Stimulated activated CD4-positive, alpha-beta T cell treated with anti-CD3 and anti-CD28 coated beads, TNF-alpha, amount 100 ng/mL, for 24 hours (primary cell): ENCODE results near the gene ATG101.

Source experiments
- DNase-seq, 3 experiments: peaks; one replicate each; pipeline ENCODE4 v3.0.0-alpha.2; 2020; ENCODE audit warnings: low read depth in 3 of 3

ATG101 gene

DNA sequence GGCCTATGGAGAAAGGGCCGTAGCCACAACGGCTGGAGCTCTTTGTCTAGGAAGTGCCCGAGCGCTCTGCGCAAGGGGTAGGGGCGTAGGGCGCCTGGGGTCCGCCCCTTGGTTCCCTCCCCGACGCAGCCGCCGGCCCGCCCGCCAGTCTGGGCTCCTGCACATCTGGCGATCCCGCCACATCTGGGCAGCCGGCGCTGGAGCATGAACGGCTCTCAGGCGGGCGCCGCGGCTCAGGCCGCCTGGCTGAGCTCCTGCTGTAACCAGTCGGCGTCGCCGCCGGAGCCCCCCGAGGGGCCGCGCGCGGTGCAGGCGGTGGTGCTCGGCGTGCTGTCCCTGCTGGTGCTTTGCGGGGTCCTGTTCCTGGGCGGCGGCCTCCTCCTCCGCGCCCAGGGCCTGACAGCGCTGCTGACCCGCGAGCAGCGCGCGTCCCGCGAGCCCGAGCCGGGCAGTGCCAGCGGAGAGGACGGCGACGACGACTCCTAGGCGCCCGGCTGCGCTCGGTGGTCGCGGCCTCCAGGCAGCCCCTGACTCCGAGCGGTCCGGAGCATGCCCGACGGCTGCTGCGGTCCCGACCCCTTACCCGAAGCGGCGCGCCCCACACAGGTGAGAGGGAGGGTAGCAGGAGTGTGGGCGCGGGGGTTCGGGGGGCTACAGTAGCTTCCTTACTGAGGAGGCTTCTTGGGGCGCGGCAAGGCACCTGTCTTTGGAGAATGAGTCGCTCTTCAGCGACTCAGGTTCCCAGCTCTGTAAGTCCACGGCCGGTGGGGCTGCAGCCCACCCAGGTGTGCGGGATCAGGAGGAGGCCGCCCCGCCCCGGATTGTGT, 10.0 kb downstream of the ATG101 start, which contains the start of gene SMIM41:
SMIM41 (plus strand) TSS at position 129 of the 827 bp plus-strand sequence; CDS start at position 205, 76 bp downstream.
- no peak for DNase-seq

DNA sequence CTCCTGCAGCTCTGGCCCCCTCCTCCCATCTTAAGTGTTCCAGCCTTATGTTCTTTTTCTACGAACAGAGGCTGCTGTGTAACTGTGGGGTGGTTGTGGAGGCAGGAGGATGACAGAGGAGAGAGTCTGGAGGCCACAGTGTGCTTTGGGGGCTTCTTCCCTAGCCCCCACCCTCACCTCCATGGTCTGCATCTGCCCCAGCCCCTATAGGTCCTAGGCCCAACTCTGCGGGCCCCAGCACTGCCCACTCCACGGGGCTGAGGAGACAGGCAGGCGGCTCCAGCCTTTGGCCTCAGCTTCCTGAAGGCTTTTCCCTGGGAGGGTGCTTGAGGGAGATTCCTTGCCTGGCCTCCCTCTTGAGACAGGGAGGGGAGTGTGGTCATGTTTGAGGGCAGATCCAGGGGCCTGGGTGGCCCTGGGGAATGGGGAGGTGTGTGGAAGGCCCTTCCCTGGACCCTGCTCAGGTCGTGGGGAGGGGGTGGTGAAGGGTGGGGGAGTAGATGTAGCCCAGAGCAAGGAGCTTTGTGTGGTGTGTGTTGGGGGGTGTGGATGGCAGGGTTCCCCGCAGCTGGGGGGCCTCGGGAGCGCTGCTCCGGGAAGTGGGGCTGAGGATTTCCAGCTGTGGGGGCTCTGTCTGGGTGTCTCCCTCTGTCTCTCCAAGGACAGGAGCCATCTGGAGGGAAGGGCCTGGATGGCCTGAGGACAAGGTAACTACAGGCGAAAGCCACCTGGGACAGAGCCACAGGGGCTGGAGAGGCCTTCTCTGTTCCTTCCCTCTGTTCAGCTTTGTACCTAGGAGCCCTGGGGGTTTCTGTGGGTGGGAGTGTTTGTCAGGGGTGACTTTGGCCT, 10.8 kb downstream of the ATG101 start:
- DNase-seq: no peak

DNA sequence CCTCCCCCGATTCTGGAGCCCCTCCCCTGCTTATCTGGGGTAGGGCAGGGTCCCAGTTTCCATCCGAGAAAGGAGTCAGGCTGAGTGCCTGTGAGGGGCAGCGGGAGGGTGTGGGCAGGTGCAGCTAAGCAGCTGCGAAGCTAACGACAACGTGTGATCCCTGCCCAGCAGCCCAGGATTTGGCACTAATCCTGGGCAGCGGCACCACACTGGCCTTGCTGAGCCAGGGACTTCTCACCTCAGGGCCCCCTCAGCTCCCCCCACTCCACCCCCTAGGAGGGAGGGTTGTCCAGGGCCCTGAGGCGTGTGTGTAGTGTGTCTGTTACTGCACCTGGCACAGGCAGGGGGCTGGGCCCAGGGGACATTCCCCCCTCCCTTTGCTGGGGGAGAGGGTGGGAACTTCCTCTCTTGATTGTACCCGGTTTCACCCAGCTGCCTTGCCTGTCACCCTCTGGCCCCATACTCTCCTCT, 11.5 kb downstream of the ATG101 start:
- no peak for DNase-seq

DNA sequence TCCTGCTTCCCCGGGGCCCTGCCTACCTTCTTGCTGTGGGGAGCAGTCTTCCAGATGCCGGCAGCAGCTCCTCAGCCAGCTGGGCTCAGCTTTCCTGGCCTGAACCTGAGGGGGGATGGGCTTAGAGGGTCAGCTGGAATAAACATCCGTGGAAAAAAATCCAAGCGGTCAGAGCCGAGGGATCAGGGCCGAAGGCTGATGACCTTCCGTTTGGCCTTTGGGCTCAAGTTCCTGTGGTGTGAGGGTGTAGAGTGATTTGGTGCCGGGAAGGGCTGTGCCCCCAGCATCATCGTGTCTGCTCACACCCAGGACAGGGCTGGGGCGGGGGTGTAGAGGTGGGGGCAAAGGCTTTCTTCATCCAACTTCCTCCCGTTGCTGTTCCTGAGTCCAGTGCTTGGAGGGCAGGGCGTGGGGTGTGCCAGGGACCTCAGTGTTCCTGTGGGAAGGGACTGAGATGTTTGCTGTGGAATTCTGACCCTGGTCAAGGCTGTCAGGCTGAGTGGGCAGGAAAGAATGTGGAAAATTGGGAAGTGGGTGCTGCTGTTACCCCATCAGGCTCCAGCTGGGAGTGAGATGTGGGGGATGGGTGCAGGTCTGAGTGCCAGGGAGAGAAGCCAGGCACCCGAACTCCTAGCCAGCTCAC, 12.4 kb downstream of the ATG101 start:
- DNase-seq: no peak

DNA sequence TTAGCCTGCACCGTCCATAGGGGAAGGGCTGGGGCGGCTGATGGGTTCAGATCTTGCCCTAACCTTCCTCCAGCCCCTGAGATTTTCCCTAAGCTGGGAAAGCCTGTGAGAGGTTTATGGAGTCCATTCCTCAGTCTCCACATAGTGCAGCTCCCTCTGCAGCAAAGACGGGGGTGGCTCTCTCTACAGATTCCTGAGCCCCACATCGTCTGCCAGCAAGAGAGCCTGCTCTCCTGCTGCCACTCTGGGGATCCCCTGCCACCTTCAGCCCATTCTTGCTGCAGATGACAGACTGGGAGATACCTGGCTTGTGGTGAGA, 12.8 kb downstream of the ATG101 start:
- no peak for DNase-seq

DNA sequence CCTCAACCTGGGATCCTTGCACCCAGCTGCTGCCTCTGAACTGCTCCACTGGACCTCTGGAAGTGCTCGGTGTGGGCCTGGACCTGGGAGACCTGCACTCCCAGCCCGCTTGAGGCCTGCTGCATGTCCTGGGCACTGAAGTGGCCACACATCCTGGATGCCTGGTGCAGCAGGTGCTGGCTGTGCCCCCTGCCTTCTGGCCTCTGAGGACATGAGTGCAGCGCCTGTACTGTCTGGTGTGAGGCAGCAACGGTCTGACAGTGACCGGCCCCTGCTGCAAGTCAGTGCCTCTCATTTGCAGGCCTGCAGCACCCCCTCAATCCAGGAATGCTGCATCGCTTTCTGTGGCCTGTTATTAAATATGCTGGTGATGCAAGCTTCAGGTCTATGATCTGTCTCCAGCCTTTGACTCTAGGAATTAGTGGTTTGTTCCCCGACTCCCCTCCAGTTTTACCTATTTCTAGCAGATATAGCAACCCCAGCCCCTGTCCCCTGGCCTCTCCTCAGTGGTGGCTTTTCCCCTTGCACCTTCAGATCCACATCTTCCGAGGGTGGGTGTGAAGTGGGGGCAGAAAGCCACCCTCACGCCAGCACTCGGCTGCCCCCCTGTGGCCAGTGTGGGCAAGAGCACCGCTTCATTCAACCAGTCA, 13.3 kb downstream of the ATG101 start:
- DNase-seq: peak; percentile 36 to 61 (median 40)

DNA sequence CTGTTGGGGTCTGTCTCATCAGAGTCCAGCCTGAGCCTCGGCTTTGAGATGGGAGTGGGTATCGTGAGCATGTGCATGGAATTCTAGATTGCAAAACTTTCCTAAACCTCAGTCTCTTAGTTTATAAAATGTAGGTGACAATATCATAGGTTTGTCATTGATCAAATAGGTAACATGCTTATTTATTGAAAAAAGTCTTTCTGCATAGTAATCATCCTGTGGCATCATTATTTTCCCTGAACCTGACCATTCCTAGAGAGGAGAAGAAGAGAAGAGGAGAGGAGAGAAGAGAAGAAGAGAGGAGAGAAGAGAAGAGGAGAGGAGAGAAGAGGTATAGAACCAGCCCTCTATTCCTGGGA, 13.8 kb downstream of the ATG101 start:
- DNase-seq: no peak

DNA sequence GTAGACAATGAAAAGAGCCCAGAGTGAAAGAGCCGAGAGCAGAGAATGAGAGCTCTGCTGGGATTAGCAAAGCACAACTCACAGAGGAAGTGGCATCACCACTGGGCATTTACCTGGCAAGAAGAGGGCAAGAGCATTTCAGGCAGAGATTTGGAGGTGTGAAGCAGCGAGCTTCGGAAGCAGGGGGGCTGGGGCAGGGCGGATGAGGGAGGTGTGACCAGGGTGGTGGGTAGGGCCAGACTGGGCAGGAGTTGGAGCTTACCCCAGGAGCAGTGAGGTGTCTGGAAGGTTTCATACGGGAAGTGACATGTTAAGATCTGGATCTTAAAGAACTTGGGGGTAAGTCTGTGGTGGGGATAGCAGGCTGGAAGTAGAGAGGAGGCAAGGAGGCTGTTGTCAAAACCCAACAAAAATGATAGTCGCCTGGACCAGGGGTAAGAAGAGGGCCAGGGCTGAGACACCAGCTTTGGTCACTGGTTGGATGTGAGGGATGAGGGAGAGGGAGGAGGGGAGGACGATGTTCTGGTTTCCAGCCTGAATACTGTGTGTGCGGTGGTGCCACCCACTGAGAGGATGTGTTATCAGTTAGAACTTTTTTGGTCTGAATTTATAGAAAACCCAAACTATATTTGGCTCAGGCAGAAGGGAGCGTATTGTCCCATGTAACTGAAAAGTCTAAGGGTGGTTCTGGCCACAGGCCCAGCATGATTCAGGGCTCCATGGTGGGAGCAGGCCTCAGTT, 14.9 kb downstream of the ATG101 start:
- no peak for DNase-seq

DNA sequence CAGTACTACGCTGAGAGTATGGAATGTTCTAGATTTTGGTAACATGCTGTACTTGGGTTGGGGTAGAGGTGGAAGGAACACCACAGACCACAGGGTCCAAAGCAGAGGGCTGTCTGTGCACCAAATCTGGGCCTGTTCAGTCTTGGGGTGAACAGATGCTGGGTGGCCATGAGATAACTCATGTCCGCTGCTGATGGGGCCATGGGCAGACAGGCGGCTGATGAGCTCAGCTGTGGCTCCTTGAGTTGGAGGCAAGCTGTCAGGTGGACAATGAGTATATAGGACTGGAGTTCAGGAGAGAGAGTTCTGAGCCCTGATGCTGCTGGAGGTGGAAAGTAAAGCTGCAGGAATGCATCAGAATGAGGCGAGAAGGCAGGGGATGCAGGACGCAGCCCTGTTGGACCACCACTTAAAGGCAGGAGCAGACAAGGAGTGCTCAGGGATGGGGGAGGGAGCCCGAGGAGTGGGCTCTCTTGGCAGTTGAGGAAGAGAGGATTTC, 16.0 kb downstream of the ATG101 start:
- DNase-seq: no peak

DNA sequence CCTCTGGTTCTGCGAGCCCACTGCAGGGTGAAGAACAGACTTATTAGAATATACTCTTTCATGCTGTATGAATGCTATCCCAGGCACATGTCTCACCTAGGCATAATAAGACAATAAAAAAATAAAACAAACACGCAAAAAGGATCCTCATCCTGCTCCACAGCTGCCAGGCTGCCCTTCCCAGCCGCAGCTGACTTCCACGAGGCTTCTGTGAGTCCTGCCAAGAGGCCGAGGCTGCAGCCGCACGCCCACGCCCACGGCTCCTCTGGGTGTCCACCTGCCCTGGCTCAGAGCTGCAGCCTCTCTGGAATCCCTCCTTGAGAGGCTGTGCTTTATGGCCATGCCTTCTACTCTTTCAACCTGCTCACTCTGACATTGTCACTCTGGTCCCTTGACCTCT, 16.6 kb downstream of the ATG101 start:
- DNase-seq: no peak

DNA sequence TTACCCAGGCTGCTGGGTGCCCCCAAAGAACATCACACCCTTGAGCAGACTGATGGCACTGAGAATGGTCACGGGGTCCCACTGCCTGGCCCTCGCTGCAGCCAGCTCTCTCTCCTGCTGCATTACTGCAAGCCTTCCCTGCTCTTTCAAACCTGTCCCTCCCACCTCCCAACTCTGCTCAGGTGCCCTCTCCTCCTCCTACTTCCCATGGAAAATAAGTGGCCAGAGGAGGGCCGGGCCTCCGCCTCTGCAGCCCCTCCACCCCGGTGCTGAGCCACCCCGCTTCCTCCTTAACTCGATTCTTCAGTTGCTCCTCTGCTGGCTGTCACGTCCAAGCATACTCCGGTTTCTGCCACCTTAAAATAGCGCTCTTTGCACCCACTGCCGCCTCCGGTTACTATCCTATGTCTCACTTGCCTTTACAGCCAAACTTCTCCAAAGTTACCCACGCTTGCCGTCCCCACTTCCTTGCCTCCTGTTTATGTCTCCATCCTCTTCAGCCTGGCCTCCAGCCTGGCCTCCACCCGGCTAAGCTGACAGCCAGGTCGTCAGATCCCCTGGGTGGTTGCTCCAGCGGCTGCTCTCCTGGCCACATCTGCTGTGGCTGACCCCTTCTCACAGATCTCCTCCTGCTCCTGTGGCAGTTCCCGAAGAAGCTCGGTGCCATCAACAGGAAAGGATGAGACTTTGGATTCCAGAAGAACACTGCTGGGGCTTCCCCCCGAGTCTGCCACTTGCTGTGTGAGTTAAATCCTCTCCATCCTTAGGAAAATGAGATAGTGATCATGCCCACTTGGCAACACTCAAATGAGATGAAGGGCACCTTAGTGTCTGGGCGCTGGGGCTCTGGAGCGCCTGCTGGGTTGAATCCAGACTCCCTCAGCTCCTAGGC, 17.4 kb downstream of the ATG101 start:
- DNase-seq: no peak

DNA sequence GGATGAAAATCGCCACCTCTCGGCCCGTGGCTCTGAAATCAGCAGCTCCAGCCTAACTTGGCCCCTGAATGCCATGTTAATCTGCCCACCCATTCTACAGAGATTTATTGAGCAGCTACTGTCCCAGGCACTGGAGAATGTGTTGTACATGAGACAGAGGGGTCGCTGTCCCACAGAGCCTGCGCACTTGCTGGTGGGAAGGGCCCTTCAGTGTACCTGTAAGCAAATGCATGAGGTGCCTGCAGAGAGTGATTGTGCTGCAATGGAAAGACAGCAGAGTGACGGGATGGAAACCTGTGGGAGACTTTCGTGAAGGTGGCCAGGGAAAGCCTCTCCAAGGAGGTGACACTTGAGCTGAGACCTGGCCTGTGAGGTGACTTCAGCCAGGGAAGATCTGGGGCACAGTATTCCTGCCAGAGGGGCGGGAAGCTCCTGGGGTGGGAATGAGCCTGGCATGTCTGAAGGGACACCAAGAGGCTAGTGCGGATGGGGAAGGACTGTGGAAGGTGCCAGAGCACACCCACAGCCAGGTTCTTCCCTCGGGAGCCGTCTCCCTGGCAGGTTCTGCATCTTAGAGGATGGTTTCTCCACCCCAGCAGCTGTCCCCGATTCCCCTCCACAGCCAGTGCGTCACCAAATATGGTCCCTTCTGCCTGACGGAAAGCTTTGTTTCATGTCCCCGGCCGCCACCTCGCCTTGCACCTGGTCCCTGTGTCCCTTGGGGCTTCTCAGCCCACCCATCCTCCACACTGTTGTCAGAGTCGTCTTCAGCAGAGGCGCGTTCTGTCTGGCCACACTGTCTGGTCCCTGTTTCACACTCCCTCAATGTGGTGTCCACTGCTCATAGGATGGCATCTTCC, 18.4 kb downstream of the ATG101 start:
- DNase-seq: no peak

DNA sequence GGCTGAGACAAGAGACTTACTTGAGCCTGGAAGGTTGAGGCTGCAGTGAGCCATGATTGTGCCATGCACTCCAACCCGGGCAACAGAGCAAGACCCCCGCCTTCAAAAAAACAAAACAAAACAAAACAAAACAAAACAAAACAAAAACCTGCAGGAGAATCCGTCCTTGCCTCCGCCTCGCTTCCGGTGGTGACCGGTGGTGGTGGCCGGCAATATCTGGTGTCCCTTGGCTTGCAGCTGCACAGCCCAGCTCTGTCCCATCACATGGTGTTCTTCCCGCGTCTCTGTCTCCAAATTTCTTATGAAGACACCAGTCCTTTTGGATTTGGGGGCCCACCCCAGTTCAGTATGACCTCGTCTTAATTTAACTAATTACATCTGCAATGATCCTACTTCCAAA, 19.7 kb downstream of the ATG101 start:
- no peak for DNase-seq

DNA sequence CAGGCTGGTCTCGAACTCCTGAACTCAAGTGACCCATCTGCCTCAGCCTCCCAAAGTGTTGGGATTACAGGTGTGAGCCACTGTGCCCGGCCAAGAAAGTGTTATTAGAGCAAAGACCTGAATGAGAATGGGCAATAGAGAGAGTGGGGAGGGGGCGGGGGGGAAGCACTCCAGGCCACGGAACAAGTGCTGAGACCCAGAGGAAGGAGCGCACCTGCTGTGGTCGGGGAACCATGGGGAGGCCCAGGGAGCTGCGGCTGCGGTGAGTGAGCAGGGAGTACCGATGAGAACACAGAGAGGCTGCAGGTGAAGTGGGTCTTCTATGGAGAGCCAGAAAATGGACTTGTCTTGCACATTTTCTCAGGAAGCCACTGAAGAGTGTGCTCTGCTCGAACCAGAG, 20.5 kb downstream of the ATG101 start:
- DNase-seq: no peak

DNA sequence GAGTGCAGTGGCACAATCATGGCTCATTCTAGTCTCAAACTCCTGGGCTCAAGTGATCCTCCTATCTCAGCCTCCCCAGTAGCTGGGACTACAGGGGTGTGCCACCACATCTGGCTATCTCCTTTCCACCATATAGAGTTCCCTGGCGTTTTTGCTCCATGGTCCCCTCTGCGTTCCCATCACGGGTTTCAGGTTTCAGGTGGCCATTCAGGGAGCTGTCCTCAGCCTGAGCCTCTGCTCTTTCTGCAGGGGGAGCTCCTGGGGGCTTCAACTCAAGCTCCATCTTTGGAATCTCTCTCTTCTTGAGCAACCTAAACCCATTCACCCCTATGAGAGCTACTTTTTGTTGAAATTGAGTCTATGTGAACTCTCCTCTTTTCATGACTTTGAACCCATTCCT, 21.3 kb downstream of the ATG101 start:
- DNase-seq: no peak

DNA sequence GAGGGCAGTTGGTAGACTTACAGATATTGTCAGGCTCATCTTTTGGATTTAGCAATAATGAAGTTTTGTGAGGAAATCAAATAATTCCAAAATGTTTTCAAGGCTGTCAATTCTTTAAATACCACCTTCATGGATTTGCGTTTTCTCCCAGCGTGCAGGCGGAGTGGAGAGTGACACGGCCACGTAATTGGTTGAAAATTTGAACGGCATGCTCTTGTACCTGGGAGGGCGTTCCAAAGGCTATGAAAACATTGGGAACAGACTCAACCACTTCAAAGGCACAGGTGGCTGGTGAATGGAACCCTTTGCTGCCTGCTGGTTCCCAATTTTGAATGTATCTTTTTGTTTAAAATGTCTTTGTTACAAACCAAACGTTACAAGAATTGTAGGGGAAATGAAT, 22.1 kb downstream of the ATG101 start:
- DNase-seq: no peak

DNA sequence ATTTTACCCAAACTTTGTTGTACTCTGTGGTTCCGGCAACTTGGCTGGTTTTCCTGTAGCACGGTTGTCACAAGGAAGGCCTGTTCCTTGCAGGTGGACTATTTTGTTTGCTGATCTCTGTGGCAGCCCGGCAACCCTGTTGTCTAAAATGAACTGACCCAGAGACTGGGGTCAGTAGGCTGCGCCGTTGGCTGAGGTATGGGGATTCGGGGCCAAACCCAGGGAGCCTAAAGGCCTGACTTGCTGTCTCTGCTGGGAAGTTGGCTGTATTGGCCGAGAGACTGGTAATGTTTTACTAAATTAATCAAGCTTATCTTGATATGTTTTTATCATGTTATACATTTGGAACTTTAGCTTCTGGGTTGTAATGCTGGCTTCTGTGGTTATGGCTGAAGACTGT, 23.6 kb downstream of the ATG101 start:
- no peak for DNase-seq

DNA sequence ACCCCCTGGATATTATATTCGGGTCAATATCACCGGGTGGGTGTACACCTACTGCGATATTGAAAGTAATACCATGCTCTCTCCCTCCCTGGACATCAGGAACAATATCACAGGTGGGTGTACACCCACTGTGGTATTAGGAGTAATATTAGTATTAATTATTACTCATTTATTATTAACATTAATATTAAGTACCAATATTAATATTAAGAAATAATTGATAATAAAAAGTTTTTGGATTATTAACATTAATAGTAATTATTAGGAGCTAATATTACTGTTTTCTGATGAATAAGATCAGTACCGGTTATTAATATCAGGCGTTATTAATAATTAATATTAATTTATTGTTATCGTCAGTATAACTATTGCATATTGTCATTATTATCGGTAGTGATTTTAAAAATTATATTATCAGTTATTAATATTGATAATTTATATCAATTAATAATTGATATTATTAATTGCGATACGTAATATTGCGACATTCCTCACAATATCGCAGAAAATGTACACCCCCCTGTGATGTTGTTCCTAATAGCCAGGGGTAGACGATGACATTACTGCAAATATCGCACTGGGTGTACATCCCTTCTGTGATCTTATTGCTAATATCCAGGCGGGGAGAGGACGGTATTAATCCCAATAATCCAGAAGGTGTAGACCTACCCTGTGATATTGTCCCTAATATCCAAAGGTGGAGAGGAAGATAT, 26.7 kb downstream of the ATG101 start:
- no peak for DNase-seq
